Body of pancreas (tissue), 4 donors: ENCODE measurements around the gene LY6G5C.

Experiments used
- POLR2A ChIP-seq, 3 donors: fragments of 450-650 bp; IDR thresholded peaks; one replicate each; pipeline ENCODE4 v1.6.1; 2016; ENCODE audit warnings: antibody characterized with exemption in 3 of 3, mild to moderate bottlenecking in 2 of 3
- TF ChIP-seq, protein P1 (sequence below), 7 experiments: fragments of 450-650 bp in 4 of 7; fragments of 200-600 bp in 3 of 7; sonication (generic) in 3 of 7; IDR thresholded peaks; one replicate each; pipeline ENCODE4 v1.5.1; 2016 to 2019; ENCODE audit warnings: antibody characterized with exemption in 7 of 7

DNA sequence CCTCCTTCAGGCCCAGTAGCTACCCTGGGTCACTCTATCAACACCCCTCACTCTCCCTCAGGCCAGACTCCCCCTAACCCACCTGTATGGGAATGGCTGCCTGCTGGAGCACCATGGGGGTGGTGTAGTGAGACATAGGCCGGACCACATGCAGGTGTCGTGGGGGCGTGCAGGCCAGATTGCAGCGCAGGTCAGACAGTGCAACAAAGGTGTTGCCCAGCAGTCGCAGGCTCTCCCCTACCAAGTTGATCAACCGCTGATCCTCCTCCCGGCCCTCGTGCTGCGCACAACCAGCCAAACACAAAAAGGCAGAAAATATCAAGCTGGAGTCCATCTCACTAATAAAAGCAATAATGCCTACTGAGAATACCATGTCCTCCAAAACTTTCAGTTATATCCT is 35.5 kb downstream of the LY6G5C start:
- TF ChIP-seq, protein P1, sequence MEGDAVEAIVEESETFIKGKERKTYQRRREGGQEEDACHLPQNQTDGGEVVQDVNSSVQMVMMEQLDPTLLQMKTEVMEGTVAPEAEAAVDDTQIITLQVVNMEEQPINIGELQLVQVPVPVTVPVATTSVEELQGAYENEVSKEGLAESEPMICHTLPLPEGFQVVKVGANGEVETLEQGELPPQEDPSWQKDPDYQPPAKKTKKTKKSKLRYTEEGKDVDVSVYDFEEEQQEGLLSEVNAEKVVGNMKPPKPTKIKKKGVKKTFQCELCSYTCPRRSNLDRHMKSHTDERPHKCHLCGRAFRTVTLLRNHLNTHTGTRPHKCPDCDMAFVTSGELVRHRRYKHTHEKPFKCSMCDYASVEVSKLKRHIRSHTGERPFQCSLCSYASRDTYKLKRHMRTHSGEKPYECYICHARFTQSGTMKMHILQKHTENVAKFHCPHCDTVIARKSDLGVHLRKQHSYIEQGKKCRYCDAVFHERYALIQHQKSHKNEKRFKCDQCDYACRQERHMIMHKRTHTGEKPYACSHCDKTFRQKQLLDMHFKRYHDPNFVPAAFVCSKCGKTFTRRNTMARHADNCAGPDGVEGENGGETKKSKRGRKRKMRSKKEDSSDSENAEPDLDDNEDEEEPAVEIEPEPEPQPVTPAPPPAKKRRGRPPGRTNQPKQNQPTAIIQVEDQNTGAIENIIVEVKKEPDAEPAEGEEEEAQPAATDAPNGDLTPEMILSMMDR (IDR thresholded peaks at IDR 0.05), result no peak
- no peak for TF ChIP-seq POLR2A (IDR thresholded peaks at IDR 0.05)
